WTC11 (cell line): Measurements from ENCODE around the gene SH3GL1. TPM values are rescaled to one million over a fixed set of nuclear protein-coding genes. Genes with fewer than 3 reads are reported as not detected.

ENCODE experiments used
- ATAC-seq: fragments of 200-7000 bp; cut with Tn5 transposase; 2 replicates; pipeline ENCODE4 v1.10.0; 2021; ENCODE audit warnings: mild to moderate bottlenecking, moderate library complexity
- CTCF ChIA-PET: fragments of 300-600 bp; sonication (Branson Sonifier 250); formaldehyde crosslinking; loops from one replicate; lab custom pipeline; 2021; ENCODE audit warnings: antibody characterized with exemption; lab: Charles Lee
- POLR2A ChIA-PET: fragments of 350-600 bp; sonication (Branson Sonifier 250); formaldehyde crosslinking; loops from one replicate; lab custom pipeline; 2021; ENCODE audit warnings: antibody characterized with exemption; lab: Charles Lee
- DNase-seq: peaks from one replicate; pipeline ENCODE4 v3.0.0; 2021; ENCODE audit warnings: low spot score
- H3K27ac Mint-ChIP-seq: 2 replicates; pipeline ENCODE4 v1.8.0; 2021; ENCODE audit warnings: mixed read lengths
- H3K27me3 Mint-ChIP-seq: 2 replicates; pipeline ENCODE4 v1.8.0; 2021; ENCODE audit warnings: low read depth, mild to moderate bottlenecking, moderate library complexity, mixed read lengths
- H3K36me3 Mint-ChIP-seq: 2 replicates; pipeline ENCODE4 v1.8.0; 2021; ENCODE audit warnings: mixed read lengths
- H3K4me1 Mint-ChIP-seq: 2 replicates; pipeline ENCODE4 v1.8.0; 2022; ENCODE audit warnings: mixed read lengths
- H3K4me3 Mint-ChIP-seq: 2 replicates; pipeline ENCODE4 v1.8.0; 2021; ENCODE audit warnings: mild to moderate bottlenecking, moderate library complexity, mixed read lengths
- H3K9me3 Mint-ChIP-seq: 2 replicates; pipeline ENCODE4 v1.8.0; 2021; ENCODE audit warnings: mixed read lengths
- EMX1 ChIP-seq: fragments of 250-450 bp; sonication (Bioruptor Pico); IDR thresholded peaks from 2 replicates; pipeline ENCODE4 v1.8.0; 2021; ENCODE audit warnings: mild to moderate bottlenecking
- FOXJ3 ChIP-seq: sonication (generic); formaldehyde crosslinking; IDR thresholded peaks from 2 replicates; pipeline ENCODE4 v1.9.0; 2021; ENCODE audit warnings: missing genetic modification reagents, mild to moderate bottlenecking, borderline replicate concordance
- FOXP4 ChIP-seq: sonication (generic); formaldehyde crosslinking; IDR thresholded peaks from 2 replicates; pipeline ENCODE4 v1.8.0; 2022; ENCODE audit warnings: mild to moderate bottlenecking, missing genetic modification reagents
- GABPB1 ChIP-seq: sonication (generic); formaldehyde crosslinking; IDR thresholded peaks from 2 replicates; pipeline ENCODE4 v1.8.1; 2023; ENCODE audit warnings: mild to moderate bottlenecking, missing genetic modification reagents
- MYBL2 ChIP-seq: sonication (generic); formaldehyde crosslinking; IDR thresholded peaks from 2 replicates; pipeline ENCODE4 v1.8.1; 2023; ENCODE audit warnings: mild to moderate bottlenecking, moderate library complexity, missing genetic modification reagents
- NFYB ChIP-seq: sonication (generic); formaldehyde crosslinking; conservative IDR thresholded peaks from 2 replicates; pipeline ENCODE4 v1.8.0; 2022; ENCODE audit warnings: low read depth, missing genetic modification reagents
- SOX15 ChIP-seq: fragments of 250-450 bp; sonication (Bioruptor Pico); IDR thresholded peaks from 2 replicates; pipeline ENCODE4 v1.9.0; 2021; ENCODE audit warnings: mild to moderate bottlenecking
- TCF7 ChIP-seq: sonication (generic); formaldehyde crosslinking; IDR thresholded peaks from 2 replicates; pipeline ENCODE4 v1.8.0; 2022; ENCODE audit warnings: mild to moderate bottlenecking, low read depth, missing genetic modification reagents, moderate library complexity
- ZMAT4 ChIP-seq: fragments of 250-450 bp; sonication (Bioruptor Pico); IDR thresholded peaks from 2 replicates; pipeline ENCODE4 v1.9.0; 2021; ENCODE audit warnings: mild to moderate bottlenecking
- ZNF219 ChIP-seq: sonication (generic); formaldehyde crosslinking; IDR thresholded peaks from 2 replicates; pipeline ENCODE4 v1.8.0; 2023; ENCODE audit warnings: missing genetic modification reagents, mild to moderate bottlenecking, borderline replicate concordance
- ZNF232 ChIP-seq: sonication (generic); formaldehyde crosslinking; IDR thresholded peaks from 2 replicates; pipeline ENCODE4 v1.8.0; 2022; ENCODE audit warnings: mild to moderate bottlenecking, missing genetic modification reagents
- ZNF281 ChIP-seq: sonication (generic); formaldehyde crosslinking; IDR thresholded peaks from 2 replicates; pipeline ENCODE4 v1.8.0; 2023; ENCODE audit warnings: mild to moderate bottlenecking, missing genetic modification reagents
- ZNF396 ChIP-seq: fragments of 250-450 bp; sonication (Bioruptor Pico); IDR thresholded peaks from 2 replicates; pipeline ENCODE4 v1.8.0; 2021; ENCODE audit warnings: mild to moderate bottlenecking, moderate library complexity, borderline replicate concordance
- ZNF423 ChIP-seq: fragments of 250-450 bp; sonication (Bioruptor Pico); IDR thresholded peaks from 2 replicates; pipeline ENCODE4 v2.1.2; 2022; ENCODE audit warnings: mild to moderate bottlenecking, moderate library complexity
- total RNA-seq: library from RNA; stranded (reverse); gene quantifications from 3 replicates; pipeline ENCODE4 v1.2.3, GENCODE V29; 2021
- TF ChIP-seq, protein P1 (sequence below): sonication (generic); formaldehyde crosslinking; IDR thresholded peaks from 2 replicates; pipeline ENCODE4 v1.8.1; 2023; ENCODE audit warnings: mild to moderate bottlenecking, missing genetic modification reagents, moderate library complexity
- TF ChIP-seq, protein P2 (sequence below): sonication (generic); formaldehyde crosslinking; IDR thresholded peaks from 2 replicates; pipeline ENCODE4 v1.8.1; 2022; ENCODE audit warnings: low read depth, missing genetic modification reagents, borderline replicate concordance
- TF ChIP-seq, protein P3 (sequence below): sonication (generic); formaldehyde crosslinking; IDR thresholded peaks from 2 replicates; pipeline ENCODE4 v1.8.0; 2022; ENCODE audit warnings: mild to moderate bottlenecking, missing genetic modification reagents

The SH3GL1 gene
- total RNA-seq, 1 experiment from 2014 or later: 109 TPM

GRCh38 chr19:4390567-4391305 is 9.6 kb downstream of the SH3GL1 start:
- POLR2A ChIA-PET: interaction anchor here (0.6 to 2.3 kb wide), 6 partner anchors 10 to 173 kb away, joined by 3 to 12 read pairs (median 6); partner anchors contain the start of genes CHAF1A and SH3GL1
- Mint-ChIP-seq H3K4me1 (peaks cover 46% of the 10 kb centered on the region), H3K4me3 (peak overlapping the region; percentile 66), H3K36me3 (peaks cover 10% of the 10 kb centered on the region), H3K9me3 (no peaks in the 10 kb centered on the region), H3K27me3 (no peaks in the 10 kb centered on the region; the same call in 1 of the 2 replicates), H3K27ac (peak overlapping the region; percentile 96)
- CTCF ChIA-PET: interaction anchor here (0.6 to 5.3 kb wide), 18 partner anchors 8 to 251 kb away, joined by 3 to 48 read pairs (median 5); partner anchors contain the start of genes CHAF1A and SH3GL1
- peak; percentile 83 for ATAC-seq
- DNase-seq: peak; percentile 56
- TF ChIP-seq ZNF281 (CRISPR knock-in tag) (0 out of 2 replicates have a peak, but pooled peaks have one; percentile 23), TCF7 (CRISPR knock-in tag) (no peak), MYBL2 (no peak), GABPB1 (0 out of 2 replicates have a peak, but pooled peaks have one; percentile 45), FOXP4 (CRISPR knock-in tag) (no peak), NFYB (CRISPR knock-in tag) (no peak)
- TF ChIP-seq, protein P1, sequence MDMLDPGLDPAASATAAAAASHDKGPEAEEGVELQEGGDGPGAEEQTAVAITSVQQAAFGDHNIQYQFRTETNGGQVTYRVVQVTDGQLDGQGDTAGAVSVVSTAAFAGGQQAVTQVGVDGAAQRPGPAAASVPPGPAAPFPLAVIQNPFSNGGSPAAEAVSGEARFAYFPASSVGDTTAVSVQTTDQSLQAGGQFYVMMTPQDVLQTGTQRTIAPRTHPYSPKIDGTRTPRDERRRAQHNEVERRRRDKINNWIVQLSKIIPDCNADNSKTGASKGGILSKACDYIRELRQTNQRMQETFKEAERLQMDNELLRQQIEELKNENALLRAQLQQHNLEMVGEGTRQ (CRISPR knock-in tag): 0 out of 2 replicates have a peak, but pooled peaks have one; percentile 39
- TF ChIP-seq, protein P2, sequence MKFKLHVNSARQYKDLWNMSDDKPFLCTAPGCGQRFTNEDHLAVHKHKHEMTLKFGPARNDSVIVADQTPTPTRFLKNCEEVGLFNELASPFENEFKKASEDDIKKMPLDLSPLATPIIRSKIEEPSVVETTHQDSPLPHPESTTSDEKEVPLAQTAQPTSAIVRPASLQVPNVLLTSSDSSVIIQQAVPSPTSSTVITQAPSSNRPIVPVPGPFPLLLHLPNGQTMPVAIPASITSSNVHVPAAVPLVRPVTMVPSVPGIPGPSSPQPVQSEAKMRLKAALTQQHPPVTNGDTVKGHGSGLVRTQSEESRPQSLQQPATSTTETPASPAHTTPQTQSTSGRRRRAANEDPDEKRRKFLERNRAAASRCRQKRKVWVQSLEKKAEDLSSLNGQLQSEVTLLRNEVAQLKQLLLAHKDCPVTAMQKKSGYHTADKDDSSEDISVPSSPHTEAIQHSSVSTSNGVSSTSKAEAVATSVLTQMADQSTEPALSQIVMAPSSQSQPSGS (CRISPR knock-in tag): no peak
- TF ChIP-seq, protein P3, sequence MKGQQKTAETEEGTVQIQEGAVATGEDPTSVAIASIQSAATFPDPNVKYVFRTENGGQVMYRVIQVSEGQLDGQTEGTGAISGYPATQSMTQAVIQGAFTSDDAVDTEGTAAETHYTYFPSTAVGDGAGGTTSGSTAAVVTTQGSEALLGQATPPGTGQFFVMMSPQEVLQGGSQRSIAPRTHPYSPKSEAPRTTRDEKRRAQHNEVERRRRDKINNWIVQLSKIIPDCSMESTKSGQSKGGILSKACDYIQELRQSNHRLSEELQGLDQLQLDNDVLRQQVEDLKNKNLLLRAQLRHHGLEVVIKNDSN: peak; percentile 41

DNA sequence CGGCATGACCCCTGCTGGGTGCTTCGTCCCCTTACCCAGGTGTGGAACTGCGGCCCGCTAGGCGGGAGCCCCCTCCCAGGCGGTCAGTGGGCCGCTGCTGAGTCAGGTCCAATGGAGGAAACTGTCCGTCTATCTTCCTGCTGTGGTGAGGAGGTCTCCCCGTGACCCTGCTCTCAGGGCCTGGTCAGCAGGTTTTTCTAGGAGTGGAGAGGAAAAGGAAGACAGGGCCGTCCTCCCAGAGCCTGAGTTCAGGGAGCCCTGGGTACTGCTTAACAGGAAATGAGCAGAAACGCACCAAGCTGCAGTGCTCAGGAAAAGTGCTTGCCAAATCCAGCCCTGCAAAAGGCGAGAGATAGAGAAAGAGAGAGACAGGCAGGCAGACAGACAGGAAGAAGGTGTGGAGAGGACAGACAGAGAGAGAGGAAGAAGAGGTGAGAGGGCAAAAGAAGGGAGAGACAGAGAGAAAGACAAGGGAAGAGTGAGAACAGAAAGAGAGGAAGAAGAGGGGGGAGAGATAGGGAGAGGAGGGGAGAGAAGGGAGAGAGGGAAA is 10.3 kb downstream of the SH3GL1 start:
- H3K4me3 Mint-ChIP-seq: peak overlapping the region; percentile 66
- ChIA-PET CTCF (interaction anchor here (0.6 to 5.3 kb wide), 16 partner anchors 9 to 250 kb away, joined by 3 to 48 read pairs (median 6); partner anchors contain the start of genes CHAF1A and SH3GL1), POLR2A (interaction anchor here (0.6 to 1.8 kb wide), 4 partner anchors 10 to 47 kb away, joined by 3 to 12 read pairs (median 6); partner anchors contain the start of genes CHAF1A and SH3GL1)
- DNase-seq (no peak), ATAC-seq (no peak; the same call in 1 of the 2 replicates)
- TF ChIP-seq SOX15 (CRISPR knock-in tag): no peak
- TF ChIP-seq ZMAT4 (CRISPR knock-in tag): no peak
- TF ChIP-seq EMX1 (CRISPR knock-in tag): no peak
- TF ChIP-seq ZNF423: no peak
- TF ChIP-seq FOXJ3 (CRISPR knock-in tag): no peak
- no peak for TF ChIP-seq TCF7 (CRISPR knock-in tag)
- no peak for TF ChIP-seq ZNF219 (CRISPR knock-in tag)
- TF ChIP-seq ZNF232: no peak
- TF ChIP-seq ZNF396 (CRISPR knock-in tag): no peak
- no peaks in the 10 kb centered on the region; the same call in 1 of the 2 replicates for H3K27me3 Mint-ChIP-seq
- H3K27ac Mint-ChIP-seq: peak overlapping the region; percentile 47
- peaks cover 6% of the 10 kb centered on the region for H3K36me3 Mint-ChIP-seq
- peaks cover 46% of the 10 kb centered on the region for H3K4me1 Mint-ChIP-seq
- no peaks in the 10 kb centered on the region for H3K9me3 Mint-ChIP-seq
